H1 (cell line): Measurements from ENCODE around the gene ASCC2. TPM values are rescaled to one million over a fixed set of nuclear protein-coding genes. Genes with fewer than 3 reads are reported as not detected.

ENCODE experiments used
- CTCF ChIA-PET: fragments of 300-600 bp; sonication (Branson Sonifier 250); formaldehyde crosslinking; loops from one replicate; lab custom pipeline; 2021; ENCODE audit not compliant: partially characterized antibody; lab: Charles Lee
- POLR2A ChIA-PET: fragments of 300-600 bp; sonication (Branson Sonifier 250); formaldehyde crosslinking; loops from one replicate; lab custom pipeline; 2021; ENCODE audit warnings: inconsistent platforms; ENCODE audit not compliant: partially characterized antibody; lab: Charles Lee
- DNase-seq, 2 experiments: peaks; one replicate each; pipeline versions ENCODE4 v3.0.0 to v3.0.0-alpha.2; 2010 to 2022; ENCODE audit warnings: low spot score in 2 of 2, low read depth in 1 of 2, mixed read lengths in 1 of 2
- FAIRE-seq: peaks from 2 replicates; lab custom pipeline; 2011; peaks lifted over from hg19 to GRCh38; lab: Jason Lieb, UNC
- H2AFZ ChIP-seq: 2 replicates; pipeline ENCODE4 v1.8.1; 2012; ENCODE audit warnings: low read length, inconsistent platforms
- H2AK5ac ChIP-seq: 2 replicates; pipeline ENCODE4 v1.6.1; 2013; ENCODE audit warnings: low read depth, low read length
- H2BK120ac ChIP-seq: replicated peaks from 2 replicates; pipeline ENCODE3; 2013; ENCODE audit warnings: low read depth, low read length, inconsistent platforms
- H2BK12ac ChIP-seq: 2 replicates; pipeline ENCODE4 v1.6.1; 2013; ENCODE audit warnings: low read depth, low read length
- H2BK15ac ChIP-seq: 2 replicates; pipeline ENCODE4 v1.6.1; 2013; ENCODE audit warnings: low read length
- H2BK20ac ChIP-seq: 2 replicates; pipeline ENCODE4 v1.6.1; 2013; ENCODE audit warnings: low read length
- H2BK5ac ChIP-seq: 2 replicates; pipeline ENCODE4 v1.6.1; 2013; ENCODE audit warnings: low read depth, low read length
- H3K14ac ChIP-seq: 2 replicates; pipeline ENCODE4 v1.6.1; 2013; ENCODE audit warnings: inconsistent platforms; ENCODE audit not compliant: insufficient read length
- H3K18ac ChIP-seq: 2 replicates; pipeline ENCODE4 v1.6.1; 2013; ENCODE audit warnings: low read length; ENCODE audit errors: extremely low read depth
- H3K23ac ChIP-seq: 2 replicates; pipeline ENCODE4 v1.6.1; 2013; ENCODE audit warnings: inconsistent platforms; ENCODE audit not compliant: insufficient read length
- H3K23me2 ChIP-seq: 2 replicates; pipeline ENCODE4 v1.6.1; 2013; ENCODE audit warnings: low read depth, low read length
- H3K27ac ChIP-seq: 2 replicates; pipeline ENCODE4 v1.6.1; 2011; ENCODE audit warnings: low read depth, low read length, inconsistent platforms
- H3K27me3 ChIP-seq, 4 experiments: replicated peaks in 1 of 4; 1 replicate in 1 of 4; 2 replicates in 3 of 4; pipeline versions ENCODE4 v1.6.1 to v1.8.1; 2011 to 2013; ENCODE audit warnings: low read length in 3 of 4, mild to moderate bottlenecking in 3 of 4, inconsistent platforms in 2 of 4, mixed read lengths in 2 of 4, moderate library complexity in 1 of 4; ENCODE audit not compliant: control insufficient read depth in 3 of 4, insufficient read depth in 3 of 4; ENCODE audit errors: extremely low read depth in 1 of 4
- H3K36me3 ChIP-seq, 4 experiments: 2 replicates each; pipeline versions ENCODE4 v1.6.1 to v1.8.1; 2011 to 2013; ENCODE audit warnings: mild to moderate bottlenecking in 4 of 4, low read length in 3 of 4, moderate library complexity in 2 of 4, control low read depth in 1 of 4, inconsistent platforms in 1 of 4; ENCODE audit not compliant: insufficient read depth in 4 of 4, control insufficient read depth in 2 of 4
- H3K4ac ChIP-seq: replicated peaks from 2 replicates; pipeline ENCODE3; 2013; ENCODE audit warnings: low read length, low read depth, mixed read lengths, inconsistent platforms; ENCODE audit not compliant: insufficient read length
- H3K4me1 ChIP-seq, 4 experiments: replicated peaks in 1 of 4; 1 replicate in 1 of 4; 2 replicates in 3 of 4; pipeline versions ENCODE4 v1.6.1 to v1.8.1; 2011 to 2013; ENCODE audit warnings: low read length in 3 of 4, inconsistent platforms in 2 of 4, mixed read lengths in 1 of 4; ENCODE audit not compliant: insufficient read depth in 4 of 4, control insufficient read depth in 3 of 4
- H3K4me2 ChIP-seq, 2 experiments: 2 replicates each; pipeline versions ENCODE4 v1.6.1 to v1.8.1; 2011 to 2013; ENCODE audit warnings: low read depth in 2 of 2, low read length in 2 of 2, control low read depth in 1 of 2, inconsistent platforms in 1 of 2, mild to moderate bottlenecking in 1 of 2; ENCODE audit not compliant: insufficient read depth in 1 of 2
- H3K4me3 ChIP-seq, 4 experiments: fragments of 200-600, 300-600 bp in 1 of 4; sonication (generic), shearing (Covaris generic), sonication (Bioruptor Twin) in 1 of 4; 2 replicates each; pipeline versions ENCODE4 v1.5.1 to v1.8.1; 2011 to 2016; ENCODE audit warnings: low read length in 4 of 4, low read depth in 3 of 4, control low read depth in 2 of 4, inconsistent platforms in 2 of 4, mild to moderate bottlenecking in 2 of 4, mixed read lengths in 1 of 4, moderate library complexity in 1 of 4; ENCODE audit not compliant: insufficient read depth in 2 of 4; ENCODE audit errors: extremely low read depth in 1 of 4
- H3K56ac ChIP-seq: replicated peaks from 2 replicates; pipeline ENCODE3; 2013; ENCODE audit warnings: low read depth, mild to moderate bottlenecking, mixed read lengths, low read length, inconsistent platforms; ENCODE audit not compliant: insufficient read length
- H3K79me1 ChIP-seq: 2 replicates; pipeline ENCODE4 v1.6.1; 2013; ENCODE audit warnings: low read depth, low read length, control low read depth
- H3K79me2 ChIP-seq, 2 experiments: 2 replicates each; pipeline versions ENCODE4 v1.6.1 to v1.8.1; 2012 to 2013; ENCODE audit warnings: low read length in 2 of 2, mild to moderate bottlenecking in 2 of 2, inconsistent platforms in 1 of 2; ENCODE audit not compliant: insufficient read depth in 2 of 2, control insufficient read depth in 1 of 2
- H3K9ac ChIP-seq, 4 experiments: replicated peaks in 1 of 4; 1 replicate in 1 of 4; 2 replicates in 3 of 4; pipeline versions ENCODE4 v1.6.1 to v1.8.1; 2011 to 2013; ENCODE audit warnings: low read depth in 3 of 4, low read length in 3 of 4, control low read depth in 2 of 4, mild to moderate bottlenecking in 2 of 4, moderate library complexity in 2 of 4, inconsistent platforms in 1 of 4; ENCODE audit errors: extremely low read depth in 1 of 4
- H3K9me3 ChIP-seq, 2 experiments: 2 replicates each; pipeline versions ENCODE4 v1.6.1 to v1.8.1; 2012 to 2013; ENCODE audit warnings: mild to moderate bottlenecking in 2 of 2, moderate library complexity in 2 of 2, control low read depth in 1 of 2, inconsistent platforms in 1 of 2, low read depth in 1 of 2, low read length in 1 of 2, mixed read lengths in 1 of 2; ENCODE audit not compliant: insufficient read depth in 2 of 2
- H4K20me1 ChIP-seq, 2 experiments: replicated peaks in 1 of 2; 2 replicates each; pipeline versions ENCODE3 to v1.8.1; 2011 to 2013; ENCODE audit warnings: inconsistent platforms in 2 of 2, low read length in 2 of 2, mild to moderate bottlenecking in 1 of 2; ENCODE audit not compliant: insufficient read depth in 2 of 2, control insufficient read depth in 1 of 2
- H4K5ac ChIP-seq: 2 replicates; pipeline ENCODE4 v1.6.1; 2013; ENCODE audit warnings: low read length, low read depth, mixed read lengths, inconsistent platforms; ENCODE audit not compliant: insufficient read length
- H4K8ac ChIP-seq: 2 replicates; pipeline ENCODE4 v1.8.0; 2013; ENCODE audit warnings: mild to moderate bottlenecking, moderate library complexity, low read length, inconsistent platforms; ENCODE audit not compliant: insufficient read depth; ENCODE audit errors: extremely low read depth
- H4K91ac ChIP-seq: replicated peaks from 2 replicates; pipeline ENCODE3; 2013; ENCODE audit warnings: low read length, mixed read lengths, inconsistent platforms; ENCODE audit not compliant: insufficient read length
- MAX ChIP-seq: IDR thresholded peaks from 2 replicates; pipeline ENCODE4 v1.6.1; 2012; ENCODE audit warnings: inconsistent platforms
- TAF7 ChIP-seq: optimal IDR thresholded peaks from 2 replicates; pipeline ENCODE3; 2011; ENCODE audit warnings: low read depth, mild to moderate bottlenecking, inconsistent platforms, low read length, moderate library complexity, borderline replicate concordance
- WGBS, 2 experiments: shearing (Covaris generic) in 1 of 2; methylation state at CpG; one replicate each; pipeline versions ENCODE4 v1.1.6 to v1.1.7; 2013 to 2015; ENCODE audit warnings: low lambda C conversion rate in 2 of 2, mixed read lengths in 2 of 2, inconsistent platforms in 1 of 2, low coverage in 1 of 2, missing lambda C conversion rate in 1 of 2; ENCODE audit not compliant: insufficient replicate concordance in 2 of 2, insufficient coverage in 1 of 2, insufficient read length in 1 of 2; ENCODE audit errors: extremely low coverage in 1 of 2, missing lambda C conversion rate in 1 of 2; 5-methylcytosine and 5-hydroxymethylcytosine counted together
- polyA plus RNA-seq, 7 experiments: library from polyadenylated mRNA; depleted of rRNA in 3 of 7; stranded (reverse) in 5 of 7; unstranded in 2 of 7; fragments of >200 nt in 5 of 7; fragments of 200-250 nt in 2 of 7; gene quantifications; 1 replicate in 5 of 7; 2 replicates in 1 of 7; 4 replicates in 1 of 7; pipeline versions ENCODE4 v1.2.1 to v1.2.3, GENCODE V29; 2011 to 2013; ENCODE audit warnings: missing spikeins in 2 of 7, mixed read lengths in 2 of 7
- total RNA-seq: library from RNA; stranded (reverse); fragmentation: NEBNext Ultra II Directional; extraction: Animal tissue kit (Norgen Biotek cat#: 25700); gene quantifications from 2 replicates; pipeline ENCODE4 v1.2.1, GENCODE V29; 2021

The ASCC2 gene
- total and polyA plus RNA-seq, 2 of the 8 experiments (the other 6 are each of a cell fraction or from before 2014, with no cell fraction given), result 35.0 to 35.8 TPM

GRCh38 chr22:29871684-29872083, 33.6 kb upstream of the ASCC2 start:
- FAIRE-seq, result no peak
- Histone ChIP-seq H3K9me3 (no peaks in the 10 kb centered on the region), H2AFZ (peak overlapping the region; percentile 94), H2BK12ac (no peak overlapping the region), H2BK20ac (no peak overlapping the region), H4K91ac (no peak overlapping the region), H3K4me3 (no peak overlapping the region)
- DNase-seq, result peak in 1 of 2 experiments; percentile 45
- TF ChIP-seq TAF7, result peak; percentile 49
- no peak for TF ChIP-seq MAX
- TF ChIP-seq, all 59 proteins: peak for 1
- H3K79me1 ChIP-seq, result no peaks in the 10 kb centered on the region
- no peak overlapping the region for H3K4ac ChIP-seq
- no peak overlapping the region for H3K56ac ChIP-seq
- H3K14ac ChIP-seq, result no peak overlapping the region
- H2BK5ac ChIP-seq, result no peak overlapping the region
- H4K20me1 ChIP-seq, result no peaks in the 10 kb centered on the region
- H2BK120ac ChIP-seq, result no peak overlapping the region
- no peak overlapping the region for H4K8ac ChIP-seq
- H3K18ac ChIP-seq, result no peak overlapping the region; the same call in 1 of the 2 replicates
- no peak overlapping the region for H4K5ac ChIP-seq
- H3K27me3 ChIP-seq, result no peaks in the 10 kb centered on the region
- POLR2A ChIA-PET, result no interaction called here
- no peak overlapping the region for H3K9ac ChIP-seq
- CTCF ChIA-PET, result interaction anchor here (0.6 to 1.6 kb wide), 5 partner anchors 34 to 1301 kb away, joined by 3 to 4 read pairs (median 3); no protein-coding TSS in a partner anchor
- no peak overlapping the region for H2BK15ac ChIP-seq
- no peak overlapping the region for H2AK5ac ChIP-seq
- H3K23ac ChIP-seq, result no peak overlapping the region
- no peaks in the 10 kb centered on the region for H3K36me3 ChIP-seq
- no peaks in the 10 kb centered on the region for H3K23me2 ChIP-seq
- H3K4me2 ChIP-seq, result peak overlapping the region; percentile 5 to 43; a peak in 1 of 4 replicates
- WGBS, 2 experiments, result 68% methylated on average over 5 of the region's 5 CpGs; no CpG with 5 or more reads in 1 of the 2 experiments
- peaks cover 0 to 9% (median 4%) of the 10 kb centered on the region in 4 experiments; a peak in 5 of 7 replicates for H3K4me1 ChIP-seq
- H3K27ac ChIP-seq, result no peak overlapping the region
- no peaks in the 10 kb centered on the region for H3K79me2 ChIP-seq
